Neural crest cell (in vitro differentiated cells): ENCODE data around the gene HSPB2. TPM values are rescaled to one million over a fixed set of nuclear protein-coding genes. Genes with fewer than 3 reads are reported as not detected.

ENCODE experiments used
- DNase-seq: peaks from one replicate; pipeline ENCODE4 v3.0.0; 2021; ENCODE audit warnings: low read depth, mixed read lengths, low spot score
- H3K27ac Mint-ChIP-seq: one replicate; pipeline ENCODE4 v1.8.0; 2021; ENCODE audit warnings: mild to moderate bottlenecking, mixed read lengths; ENCODE audit not compliant: unreplicated experiment
- H3K27me3 Mint-ChIP-seq: 2 replicates; pipeline ENCODE4 v1.8.0; 2021; ENCODE audit warnings: low read depth, mild to moderate bottlenecking, mixed read lengths
- H3K36me3 Mint-ChIP-seq: 2 replicates; pipeline ENCODE4 v1.8.0; 2021; ENCODE audit warnings: low read depth, mild to moderate bottlenecking, mixed read lengths
- H3K4me1 Mint-ChIP-seq: 2 replicates; pipeline ENCODE4 v1.8.0; 2021; ENCODE audit warnings: mixed read lengths
- H3K4me3 Mint-ChIP-seq: one replicate; pipeline ENCODE4 v1.8.0; 2021; ENCODE audit warnings: mild to moderate bottlenecking, mixed read lengths
- H3K9me3 Mint-ChIP-seq: 2 replicates; pipeline ENCODE4 v1.8.0; 2021; ENCODE audit warnings: mixed read lengths
- total RNA-seq: library from RNA; stranded (reverse); gene quantifications from 2 replicates; pipeline ENCODE4 v1.2.1, GENCODE V29; 2021
- TF ChIP-seq, protein P1 (sequence below): fragments of 200-600 bp; sonication (generic); conservative IDR thresholded peaks from 2 replicates; pipeline ENCODE4 v1.5.0; 2021; ENCODE audit warnings: antibody characterized with exemption, mild to moderate bottlenecking

Gene HSPB2
- total RNA-seq, 1 donor from 2014 or later = not detected

DNA sequence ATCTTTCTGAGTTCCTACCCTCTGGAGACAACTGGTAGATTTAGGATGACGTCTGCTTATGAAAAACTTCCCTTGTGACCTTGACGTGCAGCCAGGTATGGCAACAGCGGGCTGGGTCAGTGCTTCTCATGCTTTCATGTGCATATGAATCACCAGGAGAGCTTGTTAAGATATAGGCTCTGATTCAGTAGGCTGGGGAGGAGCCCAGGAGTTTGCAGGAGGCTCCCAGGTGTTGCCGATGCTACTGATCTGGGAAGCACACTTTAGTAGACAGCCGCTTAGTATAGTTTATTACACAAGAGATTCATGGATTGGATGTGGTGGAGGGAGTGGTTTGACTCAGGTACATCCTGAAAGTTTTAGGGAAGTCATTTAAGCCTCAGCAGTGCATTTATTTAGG is 48.4 kb downstream of the HSPB2 start:
- peaks cover 8% of the 10 kb centered on the region for H3K36me3 Mint-ChIP-seq
- H3K4me3 Mint-ChIP-seq = no peak overlapping the region
- no peak for DNase-seq
- H3K9me3 Mint-ChIP-seq = no peaks in the 10 kb centered on the region
- no peaks in the 10 kb centered on the region for H3K4me1 Mint-ChIP-seq
- no peaks in the 10 kb centered on the region for H3K27me3 Mint-ChIP-seq
- TF ChIP-seq, protein P1, sequence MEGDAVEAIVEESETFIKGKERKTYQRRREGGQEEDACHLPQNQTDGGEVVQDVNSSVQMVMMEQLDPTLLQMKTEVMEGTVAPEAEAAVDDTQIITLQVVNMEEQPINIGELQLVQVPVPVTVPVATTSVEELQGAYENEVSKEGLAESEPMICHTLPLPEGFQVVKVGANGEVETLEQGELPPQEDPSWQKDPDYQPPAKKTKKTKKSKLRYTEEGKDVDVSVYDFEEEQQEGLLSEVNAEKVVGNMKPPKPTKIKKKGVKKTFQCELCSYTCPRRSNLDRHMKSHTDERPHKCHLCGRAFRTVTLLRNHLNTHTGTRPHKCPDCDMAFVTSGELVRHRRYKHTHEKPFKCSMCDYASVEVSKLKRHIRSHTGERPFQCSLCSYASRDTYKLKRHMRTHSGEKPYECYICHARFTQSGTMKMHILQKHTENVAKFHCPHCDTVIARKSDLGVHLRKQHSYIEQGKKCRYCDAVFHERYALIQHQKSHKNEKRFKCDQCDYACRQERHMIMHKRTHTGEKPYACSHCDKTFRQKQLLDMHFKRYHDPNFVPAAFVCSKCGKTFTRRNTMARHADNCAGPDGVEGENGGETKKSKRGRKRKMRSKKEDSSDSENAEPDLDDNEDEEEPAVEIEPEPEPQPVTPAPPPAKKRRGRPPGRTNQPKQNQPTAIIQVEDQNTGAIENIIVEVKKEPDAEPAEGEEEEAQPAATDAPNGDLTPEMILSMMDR = no peak
- H3K27ac Mint-ChIP-seq = no peak overlapping the region

DNA sequence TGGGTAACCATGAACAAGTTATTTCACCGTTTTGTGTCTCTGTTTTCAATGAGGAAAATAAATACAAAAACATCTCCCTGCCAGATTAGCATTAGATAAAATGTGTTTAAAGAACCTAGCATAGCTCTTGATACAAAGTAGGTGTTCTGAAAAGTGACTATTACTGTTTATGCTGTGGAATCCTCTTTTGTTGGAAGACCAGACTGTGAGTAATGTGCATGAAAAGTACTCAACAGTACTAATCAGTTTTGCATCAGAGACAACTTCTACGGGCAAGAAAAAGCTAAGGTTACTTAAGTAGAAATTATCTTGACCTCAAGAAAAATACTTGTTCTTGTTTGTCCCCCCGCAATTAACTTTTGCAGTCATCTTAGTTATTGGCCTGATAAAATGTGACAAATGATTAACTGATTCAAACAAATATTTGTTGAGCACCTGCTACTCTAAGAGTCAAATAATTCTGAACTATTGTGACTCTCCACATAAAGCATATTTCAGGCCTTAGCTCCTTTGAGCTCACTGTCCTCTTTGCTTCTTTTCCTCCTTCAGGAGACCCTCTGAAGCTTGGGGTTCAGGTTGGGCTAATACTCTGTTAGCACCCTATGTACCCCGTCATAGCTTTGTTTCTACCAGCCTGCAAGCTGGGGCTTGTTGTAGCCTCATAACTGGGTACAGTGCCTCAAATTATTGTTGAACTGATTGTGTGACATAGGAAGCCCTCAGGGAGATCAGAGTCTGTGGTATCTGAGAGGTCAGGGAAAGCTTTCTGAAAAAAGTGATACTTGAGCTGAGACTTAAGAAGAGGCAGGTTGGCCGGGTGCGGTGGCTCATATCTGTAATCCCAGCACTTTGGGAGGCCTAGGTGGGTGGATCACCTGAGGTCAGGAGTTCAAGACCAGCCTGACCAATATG is 49.1 kb downstream of the HSPB2 start:
- Mint-ChIP-seq H3K4me1 (no peaks in the 10 kb centered on the region), H3K36me3 (peaks cover 8% of the 10 kb centered on the region), H3K27ac (no peak overlapping the region), H3K27me3 (no peaks in the 10 kb centered on the region), H3K4me3 (no peak overlapping the region), H3K9me3 (no peaks in the 10 kb centered on the region)
- DNase-seq = no peak
- TF ChIP-seq, protein P1 = no peak

Other genes with a start within 250 kb of the HSPB2 start
- 78.0 and 80.4 TPM in 2 replicates for gene PPP2R1B, start 146.3 kb upstream of the HSPB2 start, total RNA-seq
- 50.4 and 55.5 TPM in 2 replicates for gene ALG9, start 41.2 kb upstream of the HSPB2 start, total RNA-seq
- 4.8 and 5.0 TPM in 2 replicates for gene FDXACB1, start 33.6 kb upstream of the HSPB2 start, total RNA-seq
- gene CFAP68, start 33.2 kb upstream of the HSPB2 start, total RNA-seq = 22.8 and 24.8 TPM in 2 replicates
- gene CRYAB, start 964 bp upstream of the HSPB2 start, total RNA-seq = not detected in 2 replicates
- not detected in 2 replicates for gene C11orf52, start 6.2 kb downstream of the HSPB2 start, total RNA-seq
- gene DIXDC1, start 24.6 kb downstream of the HSPB2 start, total RNA-seq = 24.4 and 24.6 TPM in 2 replicates
- gene DLAT, start 112.7 kb downstream of the HSPB2 start, total RNA-seq = 52.4 and 52.9 TPM in 2 replicates
- 3.6 and 4.5 TPM in 2 replicates for gene PIH1D2, start 161.3 kb downstream of the HSPB2 start, total RNA-seq
- gene NKAPD1, start 161.6 kb downstream of the HSPB2 start, total RNA-seq = 33.1 and 34.4 TPM in 2 replicates
- 90.8 and 92.7 TPM in 2 replicates for gene TIMM8B, start 174.0 kb downstream of the HSPB2 start, total RNA-seq
- gene SDHD, start 174.1 kb downstream of the HSPB2 start, total RNA-seq = 41.4 and 48.1 TPM in 2 replicates